Astrocyte of the spinal cord (primary cell): ENCODE results near the gene SLC8A1.

Experiments
- DNase-seq: peaks from one replicate; pipeline ENCODE4 v3.0.0; 2011; ENCODE audit warnings: low read depth, low spot score
- H3K4me3 ChIP-seq: 2 replicates; pipeline ENCODE4 v1.5.1; 2011; ENCODE audit warnings: low read depth, mild to moderate bottlenecking, low read length, moderate library complexity
- CTCF ChIP-seq: IDR thresholded peaks from 2 replicates; pipeline ENCODE4 v1.5.1; 2012; ENCODE audit warnings: low read depth, mild to moderate bottlenecking, low read length, inconsistent platforms
- in situ Hi-C: cut with HindIII; loops from 2 replicates; pipeline ENCODE4 v1.10.0; 2017; ENCODE audit warnings: low sequenced_read_pairs

SLC8A1 gene

GRCh38 chr2:40286721-40287120, 165.2 kb downstream of the SLC8A1 start:
- no peak for TF ChIP-seq CTCF
- no peak overlapping the region for H3K4me3 ChIP-seq
- in situ Hi-C loops = no loop called here
- DNase-seq = no peak

GRCh38 chr2:40285391-40285790, 166.5 kb downstream of the SLC8A1 start:
- TF ChIP-seq CTCF = no peak
- H3K4me3 ChIP-seq = no peak overlapping the region
- in situ Hi-C loops = no loop called here

GRCh38 chr2:40284797-40285196, 167.1 kb downstream of the SLC8A1 start:
- DNase-seq = no peak
- peak; percentile 0 for TF ChIP-seq CTCF
- in situ Hi-C loops = no loop called here
- no peak overlapping the region for H3K4me3 ChIP-seq

More at GRCh38 chr2:40285391-40285790, 166.5 kb downstream of the SLC8A1 start:
- DNase-seq = no peak

GRCh38 chr2:40283111-40283909, 168.6 kb downstream of the SLC8A1 start:
- no peak for DNase-seq
- in situ Hi-C loops = no loop called here
- no peak overlapping the region for H3K4me3 ChIP-seq
- TF ChIP-seq CTCF = no peak

- in situ Hi-C loops = no loop called here
- H3K4me3 ChIP-seq = peak overlapping the region; percentile 0
- no peak for TF ChIP-seq CTCF
- no peak for DNase-seq
Measured at GRCh38 chr2:40282428-40282827, 169.5 kb downstream of the SLC8A1 start.

GRCh38 chr2:40281021-40281940, 170.6 kb downstream of the SLC8A1 start:
- in situ Hi-C loops = no loop called here
- H3K4me3 ChIP-seq = no peak overlapping the region
- peak; percentile 95 for DNase-seq
- no peak for TF ChIP-seq CTCF
